Right hindlimb (tissue), 1 donor: ENCODE results near the gene ACSM4.
"Not testable (repeated sequence)": the region's sequence is repeated elsewhere in the genome, so short reads cannot be mapped to it uniquely, and the experiment has no call there.

Source experiments
- DNase-seq: peaks from one replicate; pipeline ENCODE4 v3.0.0-alpha.2; 2018

ACSM4 gene

GRCh38 chr12:7303772-7304171 lies at the start of gene ACSM4:
TSS of gene ACSM4 (plus strand) at chr12:7304072. CDS start at chr12:7304332, 260 bp downstream.
- no peak for DNase-seq

DNA sequence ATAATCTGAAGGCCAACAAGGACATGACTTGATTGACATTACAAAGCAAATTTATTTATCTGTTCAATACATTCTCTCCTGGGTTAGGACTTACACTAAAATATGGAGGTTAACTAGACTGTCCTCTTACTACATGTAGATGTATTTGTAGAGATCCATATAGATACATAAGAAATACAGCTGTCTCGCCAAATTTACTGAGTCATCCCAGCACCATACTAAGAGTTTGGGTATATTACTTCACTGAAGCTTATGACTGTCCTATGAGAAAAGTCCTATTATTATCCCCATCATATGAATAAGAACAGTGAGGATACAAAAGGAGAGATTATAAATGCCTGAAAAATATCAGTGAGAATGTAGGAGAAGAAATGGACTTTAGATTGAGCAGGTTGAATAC lies 44.8 kb upstream of the ACSM4 start:
- no peak for DNase-seq

GRCh38 chr12:7264538-7264937 lies 39.3 kb upstream of the ACSM4 start:
- DNase-seq = no peak

GRCh38 chr12:7265251-7265650 lies 38.6 kb upstream of the ACSM4 start:
- no peak for DNase-seq

GRCh38 chr12:7269273-7269672 lies 34.6 kb upstream of the ACSM4 start:
- DNase-seq = no peak

DNA sequence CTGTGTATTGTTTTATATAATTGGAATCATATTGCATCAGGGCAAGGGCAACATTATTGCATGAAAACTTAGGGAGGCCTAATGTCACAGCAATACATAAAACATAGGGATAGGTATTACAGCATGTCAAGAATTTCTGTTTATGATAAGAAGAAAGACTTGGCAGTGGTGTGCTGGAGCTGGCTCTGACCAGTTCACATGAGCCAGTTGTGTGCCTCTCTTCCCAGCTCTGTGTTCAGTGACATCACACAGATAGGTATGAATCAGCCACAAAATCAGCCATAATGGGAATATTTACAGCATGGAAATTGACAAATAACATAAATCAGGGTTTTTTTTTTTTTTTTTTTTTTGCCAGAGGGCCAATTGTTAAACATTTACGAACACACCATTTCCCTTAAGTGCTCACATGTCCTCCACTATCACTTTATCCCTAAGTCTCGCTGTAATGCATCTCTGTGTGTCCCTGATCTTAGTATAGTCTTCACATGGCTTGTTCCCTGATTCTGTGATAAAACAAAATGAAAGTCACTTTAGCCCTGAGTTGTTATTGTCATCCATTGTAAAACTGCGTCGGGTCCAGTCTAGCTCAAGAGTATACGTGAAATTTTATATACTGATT lies 31.9 kb upstream of the ACSM4 start:
- no peak for DNase-seq

- DNase-seq = not testable (repeated sequence)
Measured at GRCh38 chr12:7275482-7275881, 28.4 kb upstream of the ACSM4 start.

DNA sequence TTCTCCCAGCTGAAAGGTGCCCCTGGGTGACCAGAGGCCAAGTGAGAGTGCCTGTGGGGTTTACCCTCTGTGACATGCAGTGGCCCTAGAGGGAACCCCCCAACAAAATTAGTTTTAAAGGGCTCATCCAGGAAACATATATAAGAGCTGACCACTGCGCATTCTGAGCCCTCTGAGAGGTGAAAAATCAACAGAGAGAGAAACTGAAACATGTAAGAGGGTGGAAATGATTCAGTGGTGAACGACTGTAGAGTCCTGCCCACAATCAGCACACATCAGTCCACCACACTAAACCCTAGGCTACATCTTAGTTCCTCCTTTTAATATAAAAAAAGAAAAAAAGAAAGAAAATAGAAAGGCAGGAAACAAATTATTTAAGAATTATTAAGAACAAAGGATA lies 21.0 kb upstream of the ACSM4 start:
- DNase-seq = no peak

- no peak for DNase-seq
Measured at GRCh38 chr12:7289743-7290142, 14.1 kb upstream of the ACSM4 start.

- not testable (repeated sequence) for DNase-seq
Measured at GRCh38 chr12:7290588-7290987, 13.3 kb upstream of the ACSM4 start.

DNA sequence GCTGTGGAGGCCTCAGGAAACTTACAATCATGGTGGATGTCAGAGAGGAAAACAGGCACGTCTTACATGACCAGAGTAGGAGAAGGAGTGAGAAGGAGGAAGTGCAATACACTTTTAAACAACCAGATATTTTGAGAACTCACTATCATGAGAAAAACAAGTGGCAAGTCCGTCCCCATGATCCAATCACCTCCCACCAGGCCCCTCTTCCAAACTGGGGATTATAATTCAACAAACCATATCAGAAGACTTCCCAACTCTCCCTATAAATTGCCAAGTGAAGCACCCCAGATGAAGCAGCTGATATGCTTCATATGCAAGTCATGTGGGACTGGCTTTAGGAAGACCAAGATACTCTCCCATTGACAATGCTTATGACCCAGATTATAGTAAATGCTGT lies 11.6 kb upstream of the ACSM4 start:
- DNase-seq = no peak

GRCh38 chr12:7293670-7294069 lies 10.2 kb upstream of the ACSM4 start:
- DNase-seq = no peak

DNA sequence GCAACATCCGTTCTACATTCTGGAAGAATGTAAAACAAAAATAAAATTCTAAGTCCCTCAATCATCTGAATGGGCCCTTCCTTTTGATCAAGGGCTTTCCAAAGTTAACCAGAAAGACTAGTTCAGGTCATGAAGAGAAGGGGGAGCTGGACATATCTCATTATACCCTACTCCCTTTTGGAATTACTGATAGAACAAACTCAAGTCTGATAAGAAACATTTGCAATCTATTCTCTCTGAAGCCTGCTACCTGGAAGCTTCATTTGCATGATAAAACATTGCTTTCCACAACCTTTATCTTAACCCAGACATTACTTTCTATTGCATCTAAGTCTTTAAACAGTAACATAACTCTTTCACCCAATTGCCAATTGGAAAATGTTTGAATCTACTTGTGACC lies 8.3 kb upstream of the ACSM4 start:
- DNase-seq = no peak

DNA sequence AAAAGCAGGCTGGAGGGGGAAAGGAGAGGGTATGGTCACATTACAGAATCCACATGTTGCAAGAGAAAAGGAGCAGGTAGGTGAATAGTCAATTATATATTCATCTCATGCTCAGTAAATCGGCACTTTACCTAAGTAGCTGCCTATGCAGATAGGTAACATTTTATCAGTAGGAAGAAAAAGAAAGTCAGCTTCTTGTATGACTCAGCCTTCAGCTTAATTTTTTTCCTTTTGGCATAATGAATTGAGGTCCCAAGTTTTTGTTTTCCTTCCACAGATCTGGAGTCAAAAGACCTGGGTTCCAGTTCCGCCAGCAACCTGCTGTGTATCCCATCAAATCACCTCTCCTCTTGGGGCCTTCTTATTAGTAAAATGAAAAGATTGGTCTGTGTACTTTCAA lies 6.0 kb upstream of the ACSM4 start:
- DNase-seq = no peak

- DNase-seq = no peak
Measured at GRCh38 chr12:7302266-7302986, 1.4 kb upstream of the ACSM4 start.

- DNase-seq = no peak
Measured at GRCh38 chr12:7303230-7303629, 642 bp upstream of the ACSM4 start.

DNA sequence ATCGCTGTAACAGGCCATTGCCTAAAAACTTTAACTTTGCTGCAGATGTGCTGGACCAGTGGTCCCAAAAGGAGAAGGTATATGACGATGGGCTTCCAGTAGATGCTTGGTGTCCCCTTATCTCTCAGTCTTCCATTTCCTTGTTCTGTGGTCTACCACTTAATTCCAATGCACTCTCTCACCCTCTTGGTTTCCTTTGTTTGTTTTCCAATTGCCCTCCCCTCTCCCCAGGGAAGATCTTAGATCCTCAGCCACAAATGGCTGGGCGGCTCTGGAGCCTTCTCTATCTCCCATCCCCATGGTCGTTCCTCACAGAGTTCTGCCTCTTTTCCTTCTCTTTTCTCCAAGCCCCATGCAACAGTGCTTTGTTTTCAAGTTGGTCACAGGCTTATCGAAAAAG lies 584 bp downstream of the ACSM4 start:
- DNase-seq = no peak

DNA sequence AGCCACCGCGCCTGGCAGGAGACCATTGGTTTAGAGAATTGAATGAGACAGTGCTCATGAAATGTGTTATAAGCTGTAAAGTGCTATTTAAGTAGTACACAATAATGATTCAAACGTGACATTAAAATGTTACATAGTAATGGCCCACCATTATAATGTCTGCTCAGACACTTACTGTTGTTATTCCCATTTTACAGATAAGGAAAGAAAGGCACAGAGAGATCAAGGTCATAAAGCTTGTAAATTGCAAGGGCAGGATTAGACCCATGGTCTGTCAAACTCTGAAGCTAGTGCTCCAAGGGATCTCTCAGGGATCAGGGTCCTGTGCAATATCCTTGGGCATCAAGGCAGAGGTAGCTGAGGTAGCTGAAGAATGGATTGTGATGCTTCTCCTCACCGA lies 6.2 kb downstream of the ACSM4 start:
- no peak for DNase-seq

- no peak for DNase-seq
Measured at GRCh38 chr12:7319930-7320329, 16.1 kb downstream of the ACSM4 start.

- DNase-seq = no peak
Measured at GRCh38 chr12:7321624-7322023, 17.8 kb downstream of the ACSM4 start.

- DNase-seq = no peak
Measured at GRCh38 chr12:7322599-7322998, 18.7 kb downstream of the ACSM4 start.

GRCh38 chr12:7324176-7324575 lies 20.3 kb downstream of the ACSM4 start:
- no peak for DNase-seq

- DNase-seq = no peak
Measured at GRCh38 chr12:7327918-7328317, 24.0 kb downstream of the ACSM4 start.

DNA sequence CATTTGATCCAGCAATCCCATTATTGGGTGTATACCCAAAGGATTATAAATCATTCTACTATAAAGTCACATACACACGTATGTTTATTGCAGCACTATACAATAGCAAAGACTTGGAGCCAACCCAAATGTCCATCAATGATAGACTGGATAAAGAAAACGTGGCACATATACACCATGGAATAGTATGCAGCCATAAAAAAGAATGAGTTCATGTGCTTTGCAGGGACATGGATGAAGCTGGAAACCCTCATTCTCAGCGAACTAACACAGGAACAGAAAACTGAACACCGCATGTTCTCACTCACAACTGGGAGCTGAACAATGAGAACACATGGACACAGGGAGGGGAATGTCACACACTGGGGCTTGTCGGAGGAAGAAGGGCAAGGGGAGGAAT lies 33.9 kb downstream of the ACSM4 start:
- DNase-seq = not testable (repeated sequence)

DNA sequence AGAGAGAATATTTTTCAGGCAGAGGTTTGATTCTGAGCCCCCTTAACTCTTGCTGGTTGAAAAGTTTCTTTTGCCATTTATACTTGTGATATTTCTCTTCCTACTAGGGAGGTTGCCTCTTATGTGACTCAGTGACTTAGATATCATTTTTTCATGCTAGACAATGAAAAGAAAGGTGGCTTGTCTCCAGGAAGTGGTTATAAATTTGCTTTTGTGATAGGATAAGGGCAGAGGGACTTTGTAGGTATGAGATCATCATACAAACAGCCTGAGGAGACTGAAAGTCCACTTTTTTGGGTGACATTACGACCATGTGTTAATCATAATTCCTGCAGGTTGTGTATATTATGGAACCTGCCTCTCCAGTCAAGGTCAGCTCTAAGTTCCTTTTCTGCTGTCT lies 35.8 kb downstream of the ACSM4 start:
- DNase-seq = no peak
